Neural progenitor cell (in vitro differentiated cells): ENCODE measurements around the gene RALGAPA2. TPM values are rescaled to one million over a fixed set of nuclear protein-coding genes. Genes with fewer than 3 reads are reported as not detected.

Experiments
- DNase-seq: peaks from one replicate; pipeline ENCODE4 v3.0.0-alpha.2; 2016; ENCODE audit warnings: low spot score
- H2AFZ ChIP-seq: fragments of 200-600 bp; sonication (generic); replicated peaks from 2 replicates; pipeline ENCODE4 v1.6.1; 2016; ENCODE audit warnings: antibody characterized with exemption
- H3F3A ChIP-seq: fragments of 200-600 bp; sonication (generic); 2 replicates; pipeline ENCODE4 v1.6.1; 2016; ENCODE audit warnings: antibody characterized with exemption, low read depth
- H3K27ac ChIP-seq: fragments of 200-600 bp; sonication (generic); 2 replicates; pipeline ENCODE4 v1.5.1; 2016; ENCODE audit warnings: mild to moderate bottlenecking
- H3K27me3 ChIP-seq: fragments of 200-600 bp; sonication (generic); 2 replicates; pipeline ENCODE4 v1.6.1; 2016; ENCODE audit warnings: mild to moderate bottlenecking, moderate library complexity
- H3K36me3 ChIP-seq: fragments of 200-600 bp; sonication (generic); 2 replicates; pipeline ENCODE4 v1.5.1; 2016
- H3K4me1 ChIP-seq: fragments of 200-600 bp; sonication (generic); 2 replicates; pipeline ENCODE4 v1.6.1; 2016; ENCODE audit warnings: mixed run types
- H3K4me2 ChIP-seq: fragments of 200-600 bp; sonication (generic); 2 replicates; pipeline ENCODE4 v1.6.1; 2016
- H3K4me3 ChIP-seq: fragments of 200-600 bp; sonication (generic); 2 replicates; pipeline ENCODE4 v1.5.1; 2016
- H3K79me2 ChIP-seq: fragments of 200-600 bp; sonication (generic); 2 replicates; pipeline ENCODE4 v1.6.1; 2016; ENCODE audit warnings: low read depth
- H3K9ac ChIP-seq: fragments of 200-600 bp; sonication (generic); 2 replicates; pipeline ENCODE4 v1.6.1; 2016
- H3K9me3 ChIP-seq: fragments of 200-600 bp; sonication (generic); 2 replicates; pipeline ENCODE4 v1.5.1; 2016; ENCODE audit warnings: low read depth
- H4K20me1 ChIP-seq: fragments of 200-600 bp; sonication (generic); 2 replicates; pipeline ENCODE4 v1.6.1; 2016; ENCODE audit warnings: low read depth
- H3K27ac Mint-ChIP-seq: 3 replicates; pipeline ENCODE4 v1.8.0; 2021; ENCODE audit warnings: mixed read lengths
- H3K27me3 Mint-ChIP-seq: 2 replicates; pipeline ENCODE4 v1.8.0; 2022; ENCODE audit warnings: low read depth, mild to moderate bottlenecking, inconsistent platforms, moderate library complexity, mixed read lengths; ENCODE audit not compliant: insufficient read depth
- H3K36me3 Mint-ChIP-seq: 3 replicates; pipeline ENCODE4 v1.8.0; 2021; ENCODE audit warnings: mixed read lengths
- H3K4me1 Mint-ChIP-seq: 3 replicates; pipeline ENCODE4 v1.8.0; 2021; ENCODE audit warnings: mixed read lengths
- H3K4me3 Mint-ChIP-seq: 3 replicates; pipeline ENCODE4 v1.8.0; 2021; ENCODE audit warnings: mild to moderate bottlenecking, moderate library complexity, mixed read lengths
- H3K9me3 Mint-ChIP-seq: 3 replicates; pipeline ENCODE4 v1.8.0; 2020; ENCODE audit warnings: mixed read lengths
- CTCF ChIP-seq: fragments of 200-600 bp; sonication (generic); IDR thresholded peaks from 2 replicates; pipeline ENCODE4 v1.5.1; 2017; ENCODE audit warnings: antibody characterized with exemption, mild to moderate bottlenecking
- EZH2 ChIP-seq: fragments of 200-600 bp; sonication (generic); IDR thresholded peaks from 2 replicates; pipeline ENCODE4 v1.6.1; 2017; ENCODE audit warnings: antibody characterized with exemption, mild to moderate bottlenecking, moderate library complexity
- EZH2phosphoT487 ChIP-seq: fragments of 200-600 bp; sonication (generic); IDR thresholded peaks from 2 replicates; pipeline ENCODE4 v1.6.1; 2017; ENCODE audit warnings: antibody characterized with exemption
- total RNA-seq: library from RNA; depleted of rRNA; stranded (reverse); fragments of >200 nt; gene quantifications from 2 replicates; pipeline ENCODE4 v1.2.3, GENCODE V29; 2015; ENCODE audit warnings: low replicate concordance

RALGAPA2 gene
- total RNA-seq, 1 donor from 2014 or later = 25.9 TPM

DNA sequence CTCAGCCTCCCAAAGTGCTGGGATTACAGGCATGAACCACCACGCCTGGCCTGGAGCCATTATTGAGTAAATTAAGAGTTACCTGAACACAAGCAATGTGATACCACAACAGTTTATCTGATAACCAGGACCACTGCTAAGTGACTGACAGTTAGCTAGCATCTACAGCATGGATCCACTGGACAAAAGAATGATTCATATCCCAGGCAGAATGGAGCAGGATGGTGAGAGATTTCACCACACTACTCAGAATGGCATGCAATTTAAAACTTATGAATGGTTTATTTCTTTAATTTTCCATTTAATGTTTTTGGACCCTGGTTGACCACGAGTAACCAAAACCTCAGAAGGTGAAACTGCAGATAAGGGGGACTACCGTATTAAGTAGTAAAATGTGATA lies 48.6 kb downstream of the RALGAPA2 start:
- Mint-ChIP-seq H3K27ac (no peak overlapping the region), H3K27me3 (no peaks in the 10 kb centered on the region), H3K4me1 (peaks cover 13% of the 10 kb centered on the region), H3K36me3 (no peaks in the 10 kb centered on the region), H3K9me3 (no peaks in the 10 kb centered on the region), H3K4me3 (no peak overlapping the region)
- no peak for TF ChIP-seq CTCF
- no peak for TF ChIP-seq EZH2phosphoT487
- no peak for TF ChIP-seq EZH2
- H3K4me3 ChIP-seq = no peak overlapping the region
- no peak overlapping the region for H3K4me2 ChIP-seq
- H3K36me3 ChIP-seq = no peaks in the 10 kb centered on the region
- no peaks in the 10 kb centered on the region for H3K79me2 ChIP-seq
- H3K9ac ChIP-seq = no peak overlapping the region
- H4K20me1 ChIP-seq = peaks cover 8% of the 10 kb centered on the region
- H3F3A ChIP-seq = no peaks in the 10 kb centered on the region
- H2AFZ ChIP-seq = no peak overlapping the region
- DNase-seq = no peak
- no peaks in the 10 kb centered on the region for H3K9me3 ChIP-seq
- no peak overlapping the region for H3K27ac ChIP-seq
- peaks cover 11% of the 10 kb centered on the region for H3K4me1 ChIP-seq
- H3K27me3 ChIP-seq = no peaks in the 10 kb centered on the region

GRCh38 chr20:20658871-20659431 lies 53.5 kb downstream of the RALGAPA2 start:
- H3K4me1 Mint-ChIP-seq = peaks cover 7% of the 10 kb centered on the region
- no peaks in the 10 kb centered on the region for H3K9me3 ChIP-seq
- no peaks in the 10 kb centered on the region for H3K27me3 ChIP-seq
- no peaks in the 10 kb centered on the region for H3K4me1 ChIP-seq
- no peak overlapping the region for H3K27ac ChIP-seq
- H2AFZ ChIP-seq = no peak overlapping the region
- H3K36me3 Mint-ChIP-seq = peaks cover 4% of the 10 kb centered on the region
- no peak overlapping the region for H3K4me2 ChIP-seq
- H3K4me3 Mint-ChIP-seq = no peak overlapping the region
- no peak overlapping the region for H3K27ac Mint-ChIP-seq
- no peaks in the 10 kb centered on the region for H3K79me2 ChIP-seq
- H3K9me3 Mint-ChIP-seq = no peaks in the 10 kb centered on the region
- no peak for TF ChIP-seq EZH2phosphoT487
- TF ChIP-seq CTCF = no peak
- no peak for TF ChIP-seq EZH2
- DNase-seq = no peak
- no peak overlapping the region for H3K9ac ChIP-seq
- no peaks in the 10 kb centered on the region for H3K36me3 ChIP-seq
- H4K20me1 ChIP-seq = no peaks in the 10 kb centered on the region
- no peak overlapping the region for H3K4me3 ChIP-seq
- H3F3A ChIP-seq = no peaks in the 10 kb centered on the region
- H3K27me3 Mint-ChIP-seq = peaks cover 2% of the 10 kb centered on the region

DNA sequence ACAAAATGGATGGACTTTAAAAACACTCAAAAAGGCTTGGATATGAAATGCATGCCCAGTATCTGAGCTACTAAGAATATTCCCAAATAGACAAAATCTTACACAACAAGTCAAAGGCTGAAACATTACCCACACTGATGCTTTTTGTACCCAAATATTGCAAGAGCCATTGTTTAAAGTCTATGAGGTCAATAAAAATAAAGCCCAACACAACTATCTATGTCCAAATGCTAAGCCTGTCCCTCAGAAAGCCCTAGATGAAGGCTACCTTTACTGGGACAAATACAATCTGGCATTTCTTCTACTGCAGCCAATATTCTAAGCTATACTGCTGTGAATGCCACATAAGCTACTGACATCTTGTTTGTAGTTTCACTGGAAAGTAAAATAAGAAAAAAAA lies 54.3 kb downstream of the RALGAPA2 start:
- Mint-ChIP-seq H3K9me3 (no peaks in the 10 kb centered on the region), H3K4me1 (peaks cover 7% of the 10 kb centered on the region), H3K27ac (no peak overlapping the region), H3K4me3 (no peak overlapping the region), H3K27me3 (peaks cover 2% of the 10 kb centered on the region), H3K36me3 (peaks cover 4% of the 10 kb centered on the region)
- Histone ChIP-seq H3K27ac (no peak overlapping the region), H3K9me3 (no peaks in the 10 kb centered on the region), H4K20me1 (no peaks in the 10 kb centered on the region), H3K9ac (no peak overlapping the region), H3K27me3 (no peaks in the 10 kb centered on the region), H3F3A (no peaks in the 10 kb centered on the region), H3K4me2 (no peak overlapping the region), H3K4me3 (no peak overlapping the region), H2AFZ (no peak overlapping the region), H3K79me2 (no peaks in the 10 kb centered on the region), H3K4me1 (no peaks in the 10 kb centered on the region), H3K36me3 (no peaks in the 10 kb centered on the region)
- no peak for TF ChIP-seq EZH2
- TF ChIP-seq EZH2phosphoT487 = no peak
- no peak for TF ChIP-seq CTCF
- DNase-seq = no peak
